ENCODE measurements around the gene PTPRF.
"Not testable (repeated sequence)": the region's sequence is repeated elsewhere in the genome, so short reads cannot be mapped to it uniquely, and the experiment has no call there.

PTPRF gene

GRCh38 chr1:43639976-43640794 is 109.5 kb downstream of the PTPRF start:
- DNase-seq = no peak

GRCh38 chr1:43644558-43644957 is 113.9 kb downstream of the PTPRF start:
- DNase-seq = no peak

- no peak for DNase-seq
These were observed 114.8 kb downstream of the PTPRF start for GRCh38 chr1:43645461-43645860.

- not testable (repeated sequence) for DNase-seq
These were observed 116.6 kb downstream of the PTPRF start for GRCh38 chr1:43647331-43647730.

GRCh38 chr1:43648221-43648847 is 117.7 kb downstream of the PTPRF start:
- no peak for DNase-seq

- peak; percentile 14 for DNase-seq
These were observed 118.3 kb downstream of the PTPRF start for GRCh38 chr1:43648876-43649477.

- peak; percentile 99 for DNase-seq
These were observed 119.8 kb downstream of the PTPRF start for GRCh38 chr1:43650310-43651085.

- no peak for DNase-seq
These were observed 120.5 kb downstream of the PTPRF start for GRCh38 chr1:43651188-43651587.

GRCh38 chr1:43651902-43652301 is 121.2 kb downstream of the PTPRF start:
- no peak for DNase-seq

GRCh38 chr1:43653339-43653738 is 122.7 kb downstream of the PTPRF start:
- no peak for DNase-seq

GRCh38 chr1:43653893-43654292 is 123.2 kb downstream of the PTPRF start:
- no peak for DNase-seq

- no peak for DNase-seq
These were observed 125.3 kb downstream of the PTPRF start for GRCh38 chr1:43655953-43656352.

GRCh38 chr1:43659212-43660166 is 128.8 kb downstream of the PTPRF start:
- no peak for DNase-seq

- DNase-seq = no peak
These were observed 129.7 kb downstream of the PTPRF start for GRCh38 chr1:43660355-43660754.

- DNase-seq = no peak
These were observed 133.7 kb downstream of the PTPRF start for GRCh38 chr1:43664369-43664768.

- DNase-seq = no peak
These were observed 135.9 kb downstream of the PTPRF start for GRCh38 chr1:43666608-43667007.

GRCh38 chr1:43668956-43669355 is 138.3 kb downstream of the PTPRF start:
- no peak for DNase-seq

GRCh38 chr1:43669878-43670277 is 139.2 kb downstream of the PTPRF start:
- DNase-seq = no peak

GRCh38 chr1:43671193-43671592 is 140.5 kb downstream of the PTPRF start:
- DNase-seq = no peak

GRCh38 chr1:43671626-43672330 is 141.1 kb downstream of the PTPRF start:
- no peak for DNase-seq

- DNase-seq = no peak
These were observed 142.6 kb downstream of the PTPRF start for GRCh38 chr1:43673261-43673660.

All from eye (tissue), 1 donor.